ENCODE data around the gene ME2. TPM values are rescaled to one million over a fixed set of nuclear protein-coding genes. Genes with fewer than 3 reads are reported as not detected.
A peak's percentile ranks its signal among the peaks of the same experiment; 100 is the strongest.

Gene ME2
- total and polyA plus RNA-seq, 9 of the 15 experiments (the other 6 are each of a cell fraction or from before 2014, with no cell fraction given), result 12.3 to 54.4 (median 36.2) TPM

DNA sequence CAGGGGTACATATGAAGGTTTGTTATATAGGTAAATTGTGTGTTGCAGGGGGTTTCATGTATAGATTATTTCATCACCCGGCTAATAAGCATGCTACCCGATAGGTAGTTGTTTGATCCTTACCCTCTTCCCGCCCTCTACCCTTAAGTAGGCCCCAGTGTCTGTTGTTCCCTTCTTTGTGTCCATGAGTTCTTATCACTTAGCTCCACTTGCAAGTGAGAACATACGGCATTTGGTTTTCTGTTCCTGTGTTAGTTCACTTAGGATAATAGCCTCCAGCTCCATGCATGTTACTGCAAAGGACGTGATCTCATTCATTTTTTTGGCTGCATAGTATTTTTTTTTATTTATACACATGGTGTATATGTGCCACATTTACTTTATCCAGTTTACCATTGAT, 54.8 kb downstream of the ME2 start (continued):
- TF ChIP-seq PHB2 (IDR thresholded peaks at IDR 0.05; ENCODE audit: low read depth) (no peak), ZNF224 (CRISPR knock-in tag; IDR thresholded peaks at IDR 0.05) (no peak)

- POLR2A ChIA-PET, result interaction anchor here (1.6 to 2.2 kb wide), 2 partner anchors 10 to 95 kb away, joined by 4 to 7 read pairs; partner anchors contain the start of gene SMAD4
- DNase-seq (ENCODE audit: extremely low read depth in 1 of 4, low spot score in 3 of 4), result no peak
- no peaks in the 10 kb centered on the region for H4K20me1 ChIP-seq (replicated peaks; ENCODE audit: control insufficient read depth, insufficient read depth, low read length)
- peaks cover 3% of the 10 kb centered on the region; the same call in 1 of the 3 replicates for H3K36me3 ChIP-seq (ENCODE audit: control insufficient read depth, insufficient read depth, low read length)
- no peaks in the 10 kb centered on the region for H3K79me2 ChIP-seq (ENCODE audit: control insufficient read depth, insufficient read depth, low read length)
- H3K4me2 ChIP-seq (ENCODE audit: insufficient read depth, low read length), result no peak overlapping the region
- no TSS peak for BruUV-seq (replicated peaks)
- no peaks in the 10 kb centered on the region; a peak in 1 of 5 replicates for H3K4me1 ChIP-seq (replicated peaks in 1 of 2; ENCODE audit: control insufficient read depth in 2 of 2, insufficient read depth in 2 of 2, low read length in 2 of 2)
- TF ChIP-seq, protein P1, sequence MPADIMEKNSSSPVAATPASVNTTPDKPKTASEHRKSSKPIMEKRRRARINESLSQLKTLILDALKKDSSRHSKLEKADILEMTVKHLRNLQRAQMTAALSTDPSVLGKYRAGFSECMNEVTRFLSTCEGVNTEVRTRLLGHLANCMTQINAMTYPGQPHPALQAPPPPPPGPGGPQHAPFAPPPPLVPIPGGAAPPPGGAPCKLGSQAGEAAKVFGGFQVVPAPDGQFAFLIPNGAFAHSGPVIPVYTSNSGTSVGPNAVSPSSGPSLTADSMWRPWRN (IDR thresholded peaks at IDR 0.05; ENCODE audit: low read depth), result no peak
- TF ChIP-seq SNRNP70 (optimal IDR thresholded peaks at IDR 0.05; ENCODE audit: low read depth, low read length), result no peak
- no peak for TF ChIP-seq ZNF311 (CRISPR knock-in tag; IDR thresholded peaks at IDR 0.05)
- no peak for TF ChIP-seq ELK3 (CRISPR knock-in tag; IDR thresholded peaks at IDR 0.05)
- TF ChIP-seq DPF2 (IDR thresholded peaks at IDR 0.05), result no peak
- no peak for TF ChIP-seq ZNF644 (tag; IDR thresholded peaks at IDR 0.05; ENCODE audit: low read depth)
- TF ChIP-seq MITF (IDR thresholded peaks at IDR 0.05), result no peak
- TF ChIP-seq PURB (CRISPR knock-in tag; IDR thresholded peaks at IDR 0.05; ENCODE audit: low read depth), result no peak
- TF ChIP-seq PHF8 (IDR thresholded peaks at IDR 0.05; ENCODE audit: borderline replicate concordance, low read length), result no peak
- no peak for TF ChIP-seq SNIP1 (IDR thresholded peaks at IDR 0.05; ENCODE audit: low read depth)
- intact Hi-C loops (cut with micrococcal nuclease), result no loop called here
- no peaks in the 10 kb centered on the region for H3K9me1 ChIP-seq (ENCODE audit: control insufficient read depth, insufficient read depth, low read length)
- whole genome bisulfite sequencing (ENCODE audit: insufficient coverage, low coverage, missing lambda C conversion rate), result 90% methylated on average over 2 of the region's 6 CpGs
- peak; percentile 23 for FAIRE-seq
- no peak overlapping the region for H2AFZ ChIP-seq (ENCODE audit: low read depth, low read length)
- H3K4me3 ChIP-seq, result no peak overlapping the region
- CTCF ChIA-PET (ENCODE audit: low intra/inter-chr PET ratio), result no interaction called here
- no peak overlapping the region for H3K27ac ChIP-seq (ENCODE audit: extremely low read depth, low read depth, low read length)
- ATAC-seq, result no peak
- in situ Hi-C loops (cut with MboI), result no loop called here
- no peaks in the 10 kb centered on the region for H3K27me3 ChIP-seq (ENCODE audit: control insufficient read depth in 2 of 2, insufficient read depth in 2 of 2, low read length in 2 of 2)
- H3K9ac ChIP-seq (ENCODE audit: insufficient read depth in 1 of 2, low read depth in 2 of 2, low read length in 2 of 2), result no peak overlapping the region
- no peaks in the 10 kb centered on the region for H3K9me3 ChIP-seq (replicated peaks; ENCODE audit: control insufficient read depth, insufficient read depth, low read depth, low read length)
Observed at GRCh38 chr18:50934545-50935211, 55.8 kb downstream of the ME2 start.

Data from K562 (cell line).